ENCODE data around the gene TCOF1.

- TF ChIP-seq CTCF (IDR thresholded peaks at IDR 0.05) (no peak), POLR2A (IDR thresholded peaks at IDR 0.05) (no peak)
Observed at GRCh38 chr5:150363185-150363584, 5.7 kb downstream of the TCOF1 start.
